GM12875 (cell line): ENCODE measurements around the gene WASF3.

Source experiments
- H3K4me3 ChIP-seq: one replicate; pipeline ENCODE4 v1.5.1; 2011; ENCODE audit warnings: low read depth, low read length, control low read depth
- CTCF ChIP-seq: IDR thresholded peaks from 2 replicates; pipeline ENCODE4 v1.5.1; 2011; ENCODE audit warnings: low read depth, mild to moderate bottlenecking, control low read depth, inconsistent platforms, low read length, moderate library complexity, borderline replicate concordance; ENCODE audit not compliant: insufficient read depth

Gene WASF3

GRCh38 chr13:26660766-26661165, 103.3 kb downstream of the WASF3 start:
- TF ChIP-seq CTCF: no peak
- no peak overlapping the region for H3K4me3 ChIP-seq

- no peak overlapping the region for H3K4me3 ChIP-seq
- no peak for TF ChIP-seq CTCF
Measured at GRCh38 chr13:26663791-26664190, 106.3 kb downstream of the WASF3 start.

- no peak for TF ChIP-seq CTCF
- H3K4me3 ChIP-seq: no peak overlapping the region
Measured at GRCh38 chr13:26664286-26664685, 106.8 kb downstream of the WASF3 start.

- H3K4me3 ChIP-seq: no peak overlapping the region
- TF ChIP-seq CTCF: no peak
Measured at GRCh38 chr13:26664876-26665275, 107.4 kb downstream of the WASF3 start.

- no peak for TF ChIP-seq CTCF
- H3K4me3 ChIP-seq: no peak overlapping the region
Measured at GRCh38 chr13:26668357-26669146, 111.1 kb downstream of the WASF3 start.

- no peak for TF ChIP-seq CTCF
- H3K4me3 ChIP-seq: no peak overlapping the region
Measured at GRCh38 chr13:26673890-26674289, 116.4 kb downstream of the WASF3 start.

- no peak for TF ChIP-seq CTCF
- H3K4me3 ChIP-seq: no peak overlapping the region
Measured at GRCh38 chr13:26677156-26677555, 119.7 kb downstream of the WASF3 start.
